ENCODE measurements around the gene SIX4. TPM values are rescaled to one million over a fixed set of nuclear protein-coding genes. Genes with fewer than 3 reads are reported as not detected.
A peak's percentile ranks its signal among the peaks of the same experiment; 100 is the strongest.
"Not testable (repeated sequence)": the region's sequence is repeated elsewhere in the genome, so short reads cannot be mapped to it uniquely, and the experiment has no call there.

The SIX4 gene
- total and polyA plus RNA-seq, 4 donors = 1.6 to 10.9 (median 5.4) TPM

- no peaks in the 10 kb centered on the region for H3K9me3 ChIP-seq (ENCODE audit: control insufficient read depth, insufficient read depth, low read length)
- no peaks in the 10 kb centered on the region for H3K4me1 ChIP-seq (ENCODE audit: control insufficient read depth, insufficient read depth, low read length)
- WGBS (ENCODE audit: insufficient coverage) = 100% methylated on average over 4 of the region's 7 CpGs
- DNase-seq (ENCODE audit: low read depth in 4 of 6, low spot score in 6 of 6) = no peak
- no peaks in the 10 kb centered on the region for H3K36me3 ChIP-seq (ENCODE audit: control insufficient read depth, insufficient read depth, low read length)
- no peak overlapping the region for H3K4me3 ChIP-seq (ENCODE audit: low read depth, low read length)
- H3K27me3 ChIP-seq (ENCODE audit: control insufficient read depth, insufficient read depth, low read length) = no peaks in the 10 kb centered on the region
- no peak overlapping the region for H3K27ac ChIP-seq (ENCODE audit: low read depth, low read length)
These were observed 29.3 kb upstream of the SIX4 start for GRCh38 chr14:60753264-60754119.

GRCh38 chr14:60744566-60744965 is 20.4 kb upstream of the SIX4 start:
- Histone ChIP-seq H3K36me3 (ENCODE audit: control insufficient read depth, insufficient read depth, low read length) (no peaks in the 10 kb centered on the region), H3K27me3 (ENCODE audit: control insufficient read depth, insufficient read depth, low read length) (no peaks in the 10 kb centered on the region), H3K4me3 (ENCODE audit: low read depth, low read length) (no peak overlapping the region), H3K9me3 (ENCODE audit: control insufficient read depth, insufficient read depth, low read length) (no peaks in the 10 kb centered on the region), H3K4me1 (ENCODE audit: control insufficient read depth, insufficient read depth, low read length) (no peaks in the 10 kb centered on the region), H3K27ac (ENCODE audit: low read depth, low read length) (no peak overlapping the region)
- no peak for DNase-seq (ENCODE audit: low read depth in 4 of 6, low spot score in 6 of 6)

- Histone ChIP-seq H3K4me3 (ENCODE audit: low read depth, low read length) (no peak overlapping the region), H3K36me3 (ENCODE audit: control insufficient read depth, insufficient read depth, low read length) (no peaks in the 10 kb centered on the region), H3K9me3 (ENCODE audit: control insufficient read depth, insufficient read depth, low read length) (no peaks in the 10 kb centered on the region), H3K27me3 (ENCODE audit: control insufficient read depth, insufficient read depth, low read length) (no peaks in the 10 kb centered on the region), H3K4me1 (ENCODE audit: control insufficient read depth, insufficient read depth, low read length) (no peaks in the 10 kb centered on the region), H3K27ac (ENCODE audit: low read depth, low read length) (no peak overlapping the region)
- no peak for DNase-seq (ENCODE audit: low read depth in 4 of 6, low spot score in 6 of 6)
- WGBS (ENCODE audit: insufficient coverage) = 100% methylated on average over 2 of the region's 4 CpGs
These were observed 14.8 kb upstream of the SIX4 start for GRCh38 chr14:60738843-60739508.

- Histone ChIP-seq H3K36me3 (ENCODE audit: control insufficient read depth, insufficient read depth, low read length) (no peaks in the 10 kb centered on the region), H3K4me3 (ENCODE audit: low read depth, low read length) (peak overlapping the region; percentile 14), H3K4me1 (ENCODE audit: control insufficient read depth, insufficient read depth, low read length) (no peaks in the 10 kb centered on the region), H3K27ac (ENCODE audit: low read depth, low read length) (no peak overlapping the region), H3K9me3 (ENCODE audit: control insufficient read depth, insufficient read depth, low read length) (no peaks in the 10 kb centered on the region), H3K27me3 (ENCODE audit: control insufficient read depth, insufficient read depth, low read length) (peaks cover 5% of the 10 kb centered on the region)
- DNase-seq (ENCODE audit: low read depth in 4 of 6, low spot score in 6 of 6) = peak in 2 of 6 donors; percentile 29 to 47
- no CpG with 5 or more reads among the region's 4 CpGs for WGBS (ENCODE audit: insufficient coverage)
These were observed 12.3 kb upstream of the SIX4 start for GRCh38 chr14:60736494-60736893.

- 18% methylated on average over 2 of the region's 5 CpGs for WGBS (ENCODE audit: insufficient coverage)
- Histone ChIP-seq H3K4me3 (ENCODE audit: low read depth, low read length) (peak overlapping the region; percentile 74), H3K27me3 (ENCODE audit: control insufficient read depth, insufficient read depth, low read length) (peaks cover 5% of the 10 kb centered on the region), H3K9me3 (ENCODE audit: control insufficient read depth, insufficient read depth, low read length) (no peaks in the 10 kb centered on the region), H3K4me1 (ENCODE audit: control insufficient read depth, insufficient read depth, low read length) (no peaks in the 10 kb centered on the region), H3K27ac (ENCODE audit: low read depth, low read length) (no peak overlapping the region), H3K36me3 (ENCODE audit: control insufficient read depth, insufficient read depth, low read length) (no peaks in the 10 kb centered on the region)
- peak in 1 of 6 donors; percentile 7 for DNase-seq (ENCODE audit: low read depth in 4 of 6, low spot score in 6 of 6)
These were observed 11.3 kb upstream of the SIX4 start for GRCh38 chr14:60735416-60735815.

GRCh38 chr14:60734465-60735242 is 10.5 kb upstream of the SIX4 start, which contains the start of gene MNAT1:
TSS of gene MNAT1 (plus strand) at chr14:60734761. CDS start at chr14:60734863, 102 bp downstream.
- DNase-seq (ENCODE audit: low read depth in 4 of 6, low spot score in 6 of 6) = peak; percentile 74 to 96 (median 80)
- 4% methylated on average over 30 of the region's 33 CpGs for whole genome bisulfite sequencing (ENCODE audit: insufficient coverage)
- Histone ChIP-seq H3K27ac (ENCODE audit: low read depth, low read length) (peak within 1 kb of the TSS; percentile 79), H3K4me3 (ENCODE audit: low read depth, low read length) (peak within 1 kb of the TSS; percentile 74), H3K27me3 (ENCODE audit: control insufficient read depth, insufficient read depth, low read length) (peaks cover 5% of the 10 kb centered on the region), H3K36me3 (ENCODE audit: control insufficient read depth, insufficient read depth, low read length) (no peaks in the 10 kb centered on the region), H3K4me1 (ENCODE audit: control insufficient read depth, insufficient read depth, low read length) (no peaks in the 10 kb centered on the region), H3K9me3 (ENCODE audit: control insufficient read depth, insufficient read depth, low read length) (no peaks in the 10 kb centered on the region)

GRCh38 chr14:60732840-60733483 is 8.8 kb upstream of the SIX4 start:
- Histone ChIP-seq H3K4me3 (ENCODE audit: low read depth, low read length) (no peak overlapping the region), H3K4me1 (ENCODE audit: control insufficient read depth, insufficient read depth, low read length) (no peaks in the 10 kb centered on the region), H3K27ac (ENCODE audit: low read depth, low read length) (no peak overlapping the region), H3K9me3 (ENCODE audit: control insufficient read depth, insufficient read depth, low read length) (no peaks in the 10 kb centered on the region), H3K36me3 (ENCODE audit: control insufficient read depth, insufficient read depth, low read length) (no peaks in the 10 kb centered on the region), H3K27me3 (ENCODE audit: control insufficient read depth, insufficient read depth, low read length) (peaks cover 5% of the 10 kb centered on the region)
- no peak for DNase-seq (ENCODE audit: low read depth in 4 of 6, low spot score in 6 of 6)
- WGBS (ENCODE audit: insufficient coverage) = 69% methylated on average over 3 of the region's 4 CpGs

- H3K9me3 ChIP-seq (ENCODE audit: control insufficient read depth, insufficient read depth, low read length); H3K27ac ChIP-seq (ENCODE audit: low read depth, low read length); H3K4me1 ChIP-seq (ENCODE audit: control insufficient read depth, insufficient read depth, low read length); DNase-seq (ENCODE audit: low read depth in 4 of 6, low spot score in 6 of 6); H3K27me3 ChIP-seq (ENCODE audit: control insufficient read depth, insufficient read depth, low read length); H3K4me3 ChIP-seq (ENCODE audit: low read depth, low read length); H3K36me3 ChIP-seq (ENCODE audit: control insufficient read depth, insufficient read depth, low read length): not testable (repeated sequence)
- 100% methylated on average over 2 of the region's 5 CpGs for WGBS (ENCODE audit: insufficient coverage)
These were observed 7.1 kb upstream of the SIX4 start for GRCh38 chr14:60731291-60731690.
